Ectodermal cell (in vitro differentiated cells): ENCODE results near the gene DCP1B. TPM values are rescaled to one million over a fixed set of nuclear protein-coding genes. Genes with fewer than 3 reads are reported as not detected.

Experiments
- H3K27ac ChIP-seq: 2 replicates; pipeline ENCODE4 v1.7.0; 2013; ENCODE audit warnings: mild to moderate bottlenecking, low read depth, low read length; ENCODE audit not compliant: insufficient read depth, poor library complexity, severe bottlenecking
- H3K27me3 ChIP-seq: 2 replicates; pipeline ENCODE4 v1.7.0; 2013; ENCODE audit warnings: mild to moderate bottlenecking, low read length; ENCODE audit not compliant: insufficient read depth, control insufficient read depth, poor library complexity, severe bottlenecking
- H3K36me3 ChIP-seq: one replicate; pipeline ENCODE4 v1.7.0; 2013; ENCODE audit warnings: low read length; ENCODE audit not compliant: control insufficient read depth, insufficient read depth
- H3K4me1 ChIP-seq: one replicate; pipeline ENCODE4 v1.7.0; 2013; ENCODE audit warnings: low read length; ENCODE audit not compliant: control insufficient read depth, insufficient read depth
- H3K4me3 ChIP-seq: 2 replicates; pipeline ENCODE4 v1.7.0; 2013; ENCODE audit warnings: low read depth, low read length, control low read depth; ENCODE audit not compliant: insufficient read depth
- H3K9me3 ChIP-seq: 2 replicates; pipeline ENCODE4 v1.7.0; 2013; ENCODE audit warnings: mild to moderate bottlenecking, low read length, moderate library complexity; ENCODE audit not compliant: control insufficient read depth
- WGBS, 2 experiments: methylation state at CpG; one replicate each; pipeline ENCODE4 v1.1.7; 2013; ENCODE audit warnings: missing lambda C conversion rate in 2 of 2; 5-methylcytosine and 5-hydroxymethylcytosine counted together
- polyA plus RNA-seq, 4 experiments: library from polyadenylated mRNA; stranded (reverse); fragments of 50-300 nt; gene quantifications; one replicate each; pipeline ENCODE4 v1.2.3, GENCODE V29; 2013

Gene DCP1B
- 27.7 TPM for polyA plus RNA-seq (2013, experiment 1 of 4)
- 25.7 TPM for polyA plus RNA-seq (2013, experiment 2 of 4)
- 23.8 TPM for polyA plus RNA-seq (2013, experiment 3 of 4)
- polyA plus RNA-seq (2013, experiment 4 of 4): 27.3 TPM

- H3K9me3 ChIP-seq: no peaks in the 10 kb centered on the region
- no peaks in the 10 kb centered on the region for H3K27me3 ChIP-seq
- H3K4me3 ChIP-seq: peak within 1 kb of the TSS; percentile 88
- H3K36me3 ChIP-seq: no peaks in the 10 kb centered on the region
- WGBS, 2 experiments: 2 to 3% methylated on average over 55 of the region's 55 CpGs
- no peaks in the 10 kb centered on the region for H3K4me1 ChIP-seq
- H3K27ac ChIP-seq: peak within 1 kb of the TSS; percentile 79
Observed at GRCh38 chr12:2004113-2004929, at the start of gene DCP1B. Gene DCP1B (minus strand): TSS chr12:2004457. CDS start chr12:2004431, 26 bp downstream.

- Histone ChIP-seq H3K27me3 (peaks cover 67% of the 10 kb centered on the region), H3K4me3 (peak overlapping the region; percentile 51), H3K27ac (no peak overlapping the region), H3K36me3 (no peaks in the 10 kb centered on the region), H3K4me1 (peaks cover 10% of the 10 kb centered on the region), H3K9me3 (no peaks in the 10 kb centered on the region)
- 0% methylated on average over 60 of the region's 60 CpGs for WGBS, 2 experiments
Observed at GRCh38 chr12:2053691-2054090, 49.4 kb upstream of the DCP1B start.

- H3K27me3 ChIP-seq: peaks cover 67% of the 10 kb centered on the region
Observed at GRCh38 chr12:2052826-2053678, 48.8 kb upstream of the DCP1B start, which contains the start of gene CACNA1C. Gene CACNA1C (plus strand): TSS chr12:2052987. CDS start chr12:2053563, 576 bp downstream.

GRCh38 chr12:2051700-2052621 lies 47.7 kb upstream of the DCP1B start:
- Histone ChIP-seq H3K36me3 (no peaks in the 10 kb centered on the region), H3K9me3 (no peaks in the 10 kb centered on the region), H3K27me3 (peaks cover 64% of the 10 kb centered on the region), H3K27ac (no peak overlapping the region), H3K4me3 (peak overlapping the region; percentile 51), H3K4me1 (peaks cover 10% of the 10 kb centered on the region)
- WGBS, 2 experiments: 12% methylated on average over 52 of the region's 52 CpGs

More at GRCh38 chr12:2052826-2053678, 48.8 kb upstream of the DCP1B start, which contains the start of gene CACNA1C:
- Histone ChIP-seq H3K9me3 (no peaks in the 10 kb centered on the region), H3K36me3 (no peaks in the 10 kb centered on the region), H3K4me3 (peak within 1 kb of the TSS; percentile 51), H3K4me1 (peaks cover 10% of the 10 kb centered on the region), H3K27ac (no peak within 1 kb of the TSS)
- WGBS, 2 experiments: 0% methylated on average over 90 of the region's 90 CpGs

- Histone ChIP-seq H3K9me3 (no peaks in the 10 kb centered on the region), H3K27me3 (peaks cover 44% of the 10 kb centered on the region)
- WGBS, 2 experiments: 68 to 70% methylated on average over 8 of the region's 8 CpGs
Observed at GRCh38 chr12:2049604-2050540, 45.6 kb upstream of the DCP1B start.

GRCh38 chr12:2047752-2048151 lies 43.5 kb upstream of the DCP1B start:
- Histone ChIP-seq H3K9me3 (no peaks in the 10 kb centered on the region), H3K27ac (no peak overlapping the region), H3K36me3 (no peaks in the 10 kb centered on the region), H3K4me3 (no peak overlapping the region), H3K27me3 (peaks cover 23% of the 10 kb centered on the region), H3K4me1 (peaks cover 5% of the 10 kb centered on the region)
- WGBS, 2 experiments: 95 to 96% methylated on average over 7 of the region's 7 CpGs

More at GRCh38 chr12:2049604-2050540, 45.6 kb upstream of the DCP1B start:
- Histone ChIP-seq H3K4me1 (peaks cover 10% of the 10 kb centered on the region), H3K4me3 (no peak overlapping the region), H3K27ac (no peak overlapping the region), H3K36me3 (no peaks in the 10 kb centered on the region)

- H3K36me3 ChIP-seq: no peaks in the 10 kb centered on the region
- H3K4me1 ChIP-seq: peaks cover 3% of the 10 kb centered on the region
- H3K9me3 ChIP-seq: no peaks in the 10 kb centered on the region
- WGBS, 2 experiments: 89 to 92% methylated on average over 4 of the region's 4 CpGs
- H3K27ac ChIP-seq: no peak overlapping the region
- no peak overlapping the region for H3K4me3 ChIP-seq
- H3K27me3 ChIP-seq: peaks cover 19% of the 10 kb centered on the region
Observed at GRCh38 chr12:2046957-2047356, 42.7 kb upstream of the DCP1B start.

- Histone ChIP-seq H3K4me3 (no peak overlapping the region), H3K4me1 (no peaks in the 10 kb centered on the region), H3K9me3 (no peaks in the 10 kb centered on the region), H3K27me3 (no peaks in the 10 kb centered on the region), H3K27ac (no peak overlapping the region), H3K36me3 (no peaks in the 10 kb centered on the region)
- WGBS, 2 experiments: 93 to 95% methylated on average over 6 of the region's 6 CpGs
Observed at GRCh38 chr12:2044165-2044564, 39.9 kb upstream of the DCP1B start.
